Posterior cingulate gyrus (tissue), 11 donors: ENCODE measurements around the gene PRKCE.
"Not testable (repeated sequence)": the region's sequence is repeated elsewhere in the genome, so short reads cannot be mapped to it uniquely, and the experiment has no call there.

Experiments
- DNase-seq, 10 donors: peaks; one replicate each; pipeline versions ENCODE4 v3.0.0 to v3.0.0-alpha.2; 2020 to 2021; ENCODE audit warnings: mixed read lengths in 3 of 10
- intact Hi-C: fragments of 100-400 bp; cut with DNase I; formaldehyde crosslinking; loops from one replicate; pipeline ENCODE4 v1.15.1; 2023

PRKCE gene

DNA sequence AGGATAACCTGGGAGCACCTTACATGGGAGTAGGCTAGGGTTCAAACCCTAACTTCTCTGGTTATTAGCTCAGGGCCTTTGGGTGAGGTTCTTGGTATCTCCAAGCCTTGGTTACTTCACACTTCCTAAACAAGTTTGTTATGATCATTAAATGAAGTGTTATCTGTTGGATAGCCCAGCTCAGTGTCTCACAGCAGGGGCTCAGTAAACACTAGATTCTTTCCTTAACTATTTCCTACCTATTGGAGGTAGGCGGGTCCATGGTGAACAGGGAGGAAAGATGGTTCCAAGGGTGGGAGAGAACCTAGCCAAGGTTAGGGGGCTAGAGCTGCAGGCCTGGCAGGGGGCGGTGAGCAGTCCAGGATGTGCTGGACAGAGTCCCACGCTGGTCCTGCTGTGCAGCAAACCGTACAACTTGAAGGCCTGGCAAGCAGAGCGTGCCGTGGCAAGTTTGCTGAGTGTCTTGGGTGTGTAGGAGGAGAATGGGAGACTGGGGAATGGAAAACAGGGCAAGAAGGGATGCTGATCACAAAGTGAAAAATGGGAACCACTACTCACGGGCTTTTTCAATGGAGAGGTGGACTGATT, 259.1 kb downstream of the PRKCE start:
- peak in 1 of 10 donors; percentile 47 for DNase-seq
- intact Hi-C loops, result no loop called here

DNA sequence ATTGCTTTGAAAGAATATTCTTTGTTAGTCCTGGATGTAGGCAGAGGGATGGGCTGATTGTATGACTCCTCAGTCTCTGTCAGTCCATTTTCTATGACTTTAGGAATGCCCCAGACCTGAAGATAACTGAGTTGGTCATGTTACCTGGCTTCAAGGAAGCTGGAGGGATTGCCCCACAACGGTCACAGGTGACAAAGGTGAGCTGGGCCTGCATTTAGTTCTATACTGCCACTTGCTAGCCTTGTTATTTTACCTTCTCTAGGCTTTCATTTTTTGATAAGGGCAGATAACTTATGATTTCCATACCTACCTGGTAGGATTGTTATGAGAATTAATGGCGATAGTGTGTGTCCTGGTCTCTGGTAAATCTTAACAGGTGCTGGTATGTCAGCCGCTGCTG, 260.1 kb downstream of the PRKCE start:
- intact Hi-C loops, result no loop called here
- no peak for DNase-seq

DNA sequence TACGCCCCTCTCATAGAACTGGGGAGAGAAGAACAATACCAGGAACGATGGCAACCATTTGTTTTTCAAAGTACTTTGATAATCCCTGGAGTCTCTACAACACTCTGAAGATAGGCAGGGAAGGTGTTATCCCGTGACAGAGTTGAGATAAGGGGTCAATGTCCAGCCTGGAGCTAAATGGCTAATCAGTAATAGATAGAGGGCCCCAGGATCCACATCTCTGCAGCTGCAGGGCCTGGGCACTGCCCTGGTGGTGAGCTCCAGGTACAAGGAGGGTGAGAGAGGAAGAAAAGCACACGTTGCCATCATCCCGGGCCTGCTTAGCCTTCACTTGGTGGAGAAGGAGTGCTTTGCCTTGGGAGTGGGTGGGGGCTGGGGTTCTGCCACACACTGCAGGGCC, 260.6 kb downstream of the PRKCE start:
- intact Hi-C loops, result no loop called here
- no peak for DNase-seq

DNA sequence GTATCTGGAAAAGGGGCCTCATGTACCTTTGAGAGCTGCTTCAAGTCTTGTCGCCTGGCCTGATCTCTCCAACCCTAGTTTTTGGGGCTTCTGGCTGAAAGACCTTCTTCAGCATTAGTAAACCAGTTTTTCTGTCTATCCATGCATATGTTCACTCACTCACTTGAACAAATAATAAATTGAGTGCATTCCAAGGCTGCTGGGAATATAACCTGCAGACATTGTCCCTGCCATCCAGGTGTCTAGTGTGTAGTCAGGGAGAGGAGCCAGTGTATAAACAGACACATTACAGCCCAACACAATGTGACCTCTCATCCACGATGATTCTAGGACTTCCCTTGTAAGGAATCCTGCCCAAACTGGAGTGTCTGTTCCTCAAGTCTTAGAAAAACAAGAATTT, 262.1 kb downstream of the PRKCE start:
- DNase-seq, result no peak
- intact Hi-C loops, result no loop called here

DNA sequence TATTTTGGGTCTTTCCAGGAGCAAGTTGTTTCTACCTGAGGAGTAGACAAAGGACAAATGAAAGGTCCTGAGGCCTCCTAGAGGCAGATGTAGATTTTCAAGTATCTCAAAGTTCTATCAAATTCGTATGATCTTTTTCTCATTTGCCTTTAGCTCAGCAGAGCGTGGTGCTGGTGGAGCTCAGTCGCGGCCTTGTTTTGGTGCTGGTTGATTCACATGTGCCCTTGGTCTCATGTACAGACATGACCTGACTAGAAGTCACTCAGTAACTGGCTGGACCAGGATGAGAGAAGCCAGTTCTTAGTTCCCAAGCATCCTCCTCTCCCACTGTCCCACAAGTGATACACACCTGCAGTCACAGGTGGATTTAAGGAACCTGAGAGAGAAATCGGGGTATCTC, 264.0 kb downstream of the PRKCE start:
- no peak for DNase-seq
- intact Hi-C loops, result no loop called here

DNA sequence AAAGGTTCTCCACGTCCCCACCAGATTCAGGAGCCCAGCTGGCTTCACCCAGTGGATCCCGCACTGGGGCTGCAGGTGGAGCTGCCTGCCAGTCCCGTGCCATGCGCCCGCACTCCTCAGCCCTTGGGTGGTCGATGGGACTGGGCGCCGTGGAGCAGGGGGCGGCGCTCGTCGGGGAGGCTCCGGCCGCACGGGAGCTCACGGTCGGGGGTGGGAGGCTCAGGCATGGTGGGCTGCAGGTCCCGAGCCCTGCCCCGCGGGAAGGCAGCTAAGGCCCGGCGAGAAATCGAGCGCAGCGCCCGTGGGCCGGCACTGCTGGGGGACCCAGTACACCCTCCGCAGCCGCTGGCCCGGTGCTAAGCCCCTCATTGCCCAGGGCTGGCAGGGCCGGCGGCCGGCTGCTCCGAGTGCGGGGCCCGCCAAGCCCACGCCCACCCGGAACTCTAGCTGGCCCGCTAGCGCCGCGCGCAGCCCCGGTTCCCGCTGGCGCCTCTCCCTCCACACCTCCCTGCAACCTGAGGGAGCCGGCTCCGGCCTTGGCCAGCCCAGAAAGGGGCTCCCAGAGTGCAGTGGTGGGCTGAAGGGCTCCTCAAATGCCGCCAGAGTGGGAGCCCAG, 266.2 kb downstream of the PRKCE start:
- intact Hi-C loops, result not testable (repeated sequence)
- DNase-seq, result peak in 1 of 10 donors; percentile 88

DNA sequence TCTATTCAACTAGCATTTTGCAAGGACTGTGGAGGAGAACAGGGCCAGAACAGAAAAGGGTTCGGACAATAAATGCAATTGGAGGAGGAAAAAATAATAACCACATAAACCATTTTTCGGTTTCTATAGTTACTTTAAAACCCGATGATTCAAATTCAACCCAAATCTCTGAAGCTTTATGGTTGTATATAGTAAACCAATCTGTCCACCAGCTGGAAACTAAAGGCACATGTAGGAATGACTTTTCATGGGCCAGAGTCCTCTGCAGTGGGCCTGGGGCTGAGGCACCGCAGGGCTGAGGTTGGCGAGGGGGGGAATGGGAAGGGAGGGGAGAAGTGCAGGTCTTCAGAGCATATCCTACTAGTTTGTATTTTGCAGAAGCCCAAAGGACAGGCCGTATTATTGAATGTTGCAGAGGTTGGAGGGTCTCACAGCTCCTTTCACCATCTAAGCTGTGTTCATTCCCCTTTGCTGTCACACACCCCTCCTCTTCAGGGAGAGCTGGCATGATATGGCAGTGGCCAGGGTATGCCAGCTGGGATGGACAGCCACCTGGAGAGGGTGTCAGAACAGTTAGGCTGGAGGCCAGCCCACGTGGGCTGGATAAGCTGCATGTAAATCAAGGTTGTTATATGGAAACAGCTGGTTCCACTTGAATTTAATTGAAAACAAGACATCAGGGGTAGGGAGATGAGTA, 267.1 kb downstream of the PRKCE start:
- intact Hi-C loops, result no loop called here
- no peak for DNase-seq

DNA sequence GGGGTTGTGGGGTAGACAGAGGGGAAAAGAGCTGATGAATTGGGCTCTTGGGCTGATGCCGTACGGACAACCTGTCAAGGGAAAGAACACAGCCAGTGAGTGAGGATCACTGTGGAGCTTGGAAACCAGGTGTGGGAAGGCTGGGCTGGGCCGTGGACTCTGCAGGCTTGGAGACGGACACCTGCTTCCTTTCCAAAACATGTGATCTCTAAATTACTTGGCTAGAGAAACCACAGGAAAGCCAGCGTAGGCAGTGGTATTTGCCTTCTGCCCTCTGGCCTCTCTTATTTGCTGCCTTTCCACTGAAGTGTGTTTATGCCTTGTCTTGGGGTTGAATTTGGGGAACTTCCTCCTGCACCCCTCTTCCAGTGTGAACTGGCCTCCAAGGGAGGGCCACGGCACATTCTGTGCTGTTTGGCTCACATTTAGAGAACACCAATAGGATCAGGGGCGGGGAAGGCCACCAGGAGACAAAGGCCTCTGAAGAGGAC, 267.7 kb downstream of the PRKCE start:
- intact Hi-C loops, result no loop called here
- no peak for DNase-seq

DNA sequence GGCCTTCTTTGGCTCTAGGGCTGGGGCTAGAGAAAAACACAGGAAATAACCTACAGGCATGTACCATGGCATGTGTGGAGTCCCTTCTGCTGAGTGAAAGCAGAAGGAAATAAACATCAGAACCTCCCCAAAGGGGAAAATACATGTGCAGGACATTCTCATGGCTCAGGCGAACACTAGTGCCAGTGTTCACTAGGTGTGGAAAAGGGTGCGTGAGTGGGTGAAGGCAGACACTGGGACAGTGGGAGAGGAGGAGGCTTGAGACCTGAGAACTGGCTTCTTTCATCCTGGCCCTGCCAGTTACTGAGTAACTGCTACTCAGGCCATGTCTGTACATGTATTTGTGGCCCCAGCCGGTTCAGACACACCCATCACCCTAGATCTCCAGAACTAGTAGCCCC, 268.2 kb downstream of the PRKCE start:
- no peak for DNase-seq
- intact Hi-C loops, result no loop called here

DNA sequence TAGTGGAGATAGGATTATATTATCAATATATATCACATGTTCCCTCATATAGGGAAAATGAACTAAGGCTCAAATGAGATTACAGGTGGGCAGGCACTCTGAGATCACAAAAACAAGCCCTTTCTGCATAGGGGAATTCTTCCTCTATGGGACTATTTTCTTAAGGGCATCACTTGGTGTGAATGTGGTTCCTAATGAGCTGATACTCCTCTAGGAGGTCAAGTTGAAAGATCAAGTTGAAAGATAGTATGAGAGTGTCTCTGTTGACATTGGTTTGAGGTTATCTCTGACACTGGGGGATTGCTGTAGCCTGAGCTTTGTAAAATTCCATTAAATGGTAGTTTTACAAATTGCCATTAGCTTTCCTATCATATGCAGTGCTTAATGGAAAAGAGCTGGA, 270.4 kb downstream of the PRKCE start:
- no peak for DNase-seq
- intact Hi-C loops, result no loop called here

DNA sequence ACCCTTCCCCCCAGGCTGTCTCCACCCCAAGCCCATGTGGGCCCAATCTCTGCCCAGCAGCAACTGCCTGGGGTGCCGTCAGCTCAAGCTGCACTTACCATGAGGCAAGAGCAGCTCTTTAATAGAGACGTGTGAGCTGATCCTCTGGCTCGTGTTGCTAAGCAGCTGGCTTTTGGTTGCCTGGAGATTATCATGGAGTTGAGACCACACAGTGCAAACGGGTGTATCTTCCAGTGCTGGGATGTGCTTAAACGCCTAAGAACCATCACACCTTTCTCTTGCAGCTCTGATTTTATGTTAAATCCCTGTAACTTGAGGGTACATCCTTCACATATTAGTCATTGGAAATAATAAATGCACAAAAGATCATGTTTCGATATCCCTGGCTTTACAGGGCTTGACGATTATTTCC, 271.1 kb downstream of the PRKCE start:
- intact Hi-C loops, result no loop called here
- DNase-seq, result no peak

DNA sequence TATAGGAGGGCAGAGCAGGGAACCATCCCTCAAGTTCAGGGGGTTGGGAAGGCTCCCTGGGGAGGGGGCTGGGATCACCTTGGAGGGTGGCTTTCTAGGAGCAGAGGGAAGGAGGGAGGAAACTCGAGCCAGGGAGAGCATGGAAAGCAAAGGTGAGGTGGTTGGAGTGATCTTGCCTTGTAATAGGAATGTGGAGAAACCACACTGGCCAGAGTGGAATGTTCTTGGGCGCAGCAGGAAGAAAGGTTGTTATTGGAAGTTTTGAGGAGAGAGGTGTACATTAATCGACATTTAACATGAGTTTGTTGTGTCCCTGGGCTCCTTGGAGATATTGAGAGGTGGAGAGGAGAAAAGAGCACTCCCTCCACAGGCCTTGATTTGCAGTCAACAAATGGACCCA, 272.2 kb downstream of the PRKCE start:
- intact Hi-C loops, result no loop called here
- DNase-seq, result no peak

DNA sequence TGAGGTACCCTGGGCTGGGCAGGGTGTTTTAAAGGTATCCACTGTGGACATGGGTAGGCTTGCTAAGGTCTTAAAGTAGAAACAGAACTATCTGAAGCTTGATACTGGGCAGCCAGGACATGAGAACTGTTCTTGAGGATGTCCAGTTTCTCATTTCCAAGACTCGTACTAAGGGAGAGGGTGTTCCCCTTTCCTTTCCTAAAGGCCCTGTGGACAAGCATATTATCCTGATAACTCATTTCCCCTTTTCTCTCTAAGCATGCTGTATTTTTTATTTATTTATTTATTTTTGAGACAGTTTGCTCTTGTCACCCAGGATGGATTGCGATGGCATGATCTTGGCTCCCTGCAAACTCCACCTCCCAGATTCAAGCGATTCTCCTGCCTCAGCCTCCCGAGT, 273.6 kb downstream of the PRKCE start:
- intact Hi-C loops, result no loop called here
- no peak for DNase-seq

DNA sequence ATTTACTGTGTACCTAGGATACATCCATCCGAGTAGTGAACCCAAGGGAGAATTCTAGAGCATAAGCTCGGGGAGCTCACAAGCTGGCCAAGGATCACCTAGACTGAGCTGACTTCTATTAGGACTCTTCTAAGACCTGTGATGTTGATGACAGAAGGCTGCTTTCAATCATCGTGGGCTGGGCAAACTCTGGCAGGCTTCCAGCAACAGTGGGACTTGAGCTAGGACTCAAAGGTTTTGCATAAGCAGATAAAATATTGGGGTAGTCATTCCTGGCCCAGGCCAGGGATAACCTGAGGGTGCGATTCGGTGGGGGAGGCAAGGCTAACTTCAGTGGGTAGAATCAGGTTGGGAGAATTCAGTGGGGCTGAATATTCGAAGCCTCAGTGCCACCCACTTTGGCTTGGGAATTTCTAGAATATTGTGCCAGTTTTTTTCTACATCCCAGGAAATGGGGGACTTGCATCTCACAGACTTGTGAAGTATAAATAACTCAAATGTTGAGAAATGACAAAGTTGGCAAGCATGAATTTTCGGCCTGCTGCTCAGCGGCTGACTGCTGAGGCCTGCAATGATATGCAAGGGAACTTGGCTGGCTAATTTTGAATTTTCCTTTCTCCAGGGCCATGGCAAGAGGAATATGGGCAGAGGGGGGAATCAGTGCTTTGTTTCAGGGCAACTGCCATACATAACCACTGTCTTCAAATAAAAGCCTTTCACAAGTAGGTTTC, 274.3 kb downstream of the PRKCE start:
- DNase-seq, result peak in 1 of 10 donors; percentile 69
- intact Hi-C loops, result no loop called here

DNA sequence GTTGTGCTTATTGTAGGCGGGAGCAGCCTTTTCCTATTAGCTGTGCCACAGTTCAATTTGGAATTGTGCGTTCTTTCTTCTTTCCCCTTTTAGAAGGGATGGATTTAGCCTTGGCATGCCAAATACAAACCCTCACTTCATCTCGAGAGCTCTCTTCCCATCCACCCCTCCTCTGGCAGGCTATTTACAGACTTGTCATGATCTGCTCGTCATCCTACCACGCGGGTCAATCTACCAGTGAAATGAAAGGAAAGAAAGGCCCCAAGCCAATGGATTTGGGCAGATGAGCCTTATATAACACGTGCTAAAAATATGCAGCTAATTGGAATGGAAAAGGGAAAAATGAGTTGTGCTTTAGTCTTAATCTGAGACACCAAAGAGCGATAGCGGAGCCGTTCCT, 277.5 kb downstream of the PRKCE start:
- DNase-seq, result peak in 6 of 10 donors; percentile 60 to 90 (median 75)
- intact Hi-C loops, result no loop called here

DNA sequence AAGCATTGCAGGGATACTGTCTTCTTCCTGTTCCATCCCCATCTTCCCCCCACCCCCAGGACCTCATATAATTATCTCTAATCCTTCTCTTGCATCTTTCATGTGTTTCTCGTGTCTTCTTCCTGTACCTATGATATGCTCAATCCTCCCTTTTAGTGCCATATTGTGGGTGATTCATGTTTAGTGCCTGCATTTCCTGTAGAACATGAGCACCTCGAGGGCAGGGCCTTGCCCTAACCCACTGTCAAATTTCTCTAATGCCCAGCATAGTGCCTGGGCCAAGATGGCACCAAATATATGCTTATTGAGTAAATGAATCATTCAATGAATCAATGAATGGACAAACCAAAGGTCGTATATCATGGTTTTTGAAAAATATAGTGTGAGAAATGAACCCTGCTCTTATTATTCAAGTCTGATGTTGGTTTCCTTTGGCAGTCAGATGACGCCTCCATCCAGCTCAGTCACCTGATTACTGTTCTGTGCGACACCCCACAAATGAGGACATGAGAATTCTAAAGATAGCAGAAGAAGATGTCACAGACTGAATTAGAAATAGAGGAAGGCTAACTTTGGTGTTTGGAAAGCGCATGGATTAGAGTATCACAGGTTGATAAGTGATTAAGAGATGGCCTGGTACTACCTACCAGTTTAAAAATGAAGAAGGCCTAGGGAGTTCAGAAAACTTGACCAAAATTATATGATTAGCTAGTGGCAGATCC, 278.4 kb downstream of the PRKCE start:
- DNase-seq, result peak in 1 of 10 donors; percentile 24

DNA sequence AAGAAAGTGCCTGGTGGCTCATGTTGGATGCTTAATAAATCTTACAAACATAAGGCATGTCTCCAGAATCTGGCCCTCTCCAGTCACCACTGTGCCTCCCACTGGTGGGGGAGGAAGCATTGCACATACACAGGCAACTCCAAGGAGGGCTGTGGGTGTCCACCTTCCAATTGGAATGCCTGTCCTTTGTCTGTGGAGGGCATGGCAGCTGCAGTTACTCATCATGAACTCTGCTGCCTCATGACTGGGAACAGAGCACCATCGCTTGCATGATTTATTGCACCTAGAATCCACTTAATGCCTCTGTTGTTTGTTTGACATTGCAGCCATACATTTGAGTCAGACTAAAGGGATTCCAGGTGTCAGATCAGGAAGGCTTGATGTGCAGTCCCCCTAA, 278.9 kb downstream of the PRKCE start:
- no peak for DNase-seq
- intact Hi-C loops, result no loop called here

More for the DNA sequence above, 278.4 kb downstream of the PRKCE start:
- intact Hi-C loops, result no loop called here

DNA sequence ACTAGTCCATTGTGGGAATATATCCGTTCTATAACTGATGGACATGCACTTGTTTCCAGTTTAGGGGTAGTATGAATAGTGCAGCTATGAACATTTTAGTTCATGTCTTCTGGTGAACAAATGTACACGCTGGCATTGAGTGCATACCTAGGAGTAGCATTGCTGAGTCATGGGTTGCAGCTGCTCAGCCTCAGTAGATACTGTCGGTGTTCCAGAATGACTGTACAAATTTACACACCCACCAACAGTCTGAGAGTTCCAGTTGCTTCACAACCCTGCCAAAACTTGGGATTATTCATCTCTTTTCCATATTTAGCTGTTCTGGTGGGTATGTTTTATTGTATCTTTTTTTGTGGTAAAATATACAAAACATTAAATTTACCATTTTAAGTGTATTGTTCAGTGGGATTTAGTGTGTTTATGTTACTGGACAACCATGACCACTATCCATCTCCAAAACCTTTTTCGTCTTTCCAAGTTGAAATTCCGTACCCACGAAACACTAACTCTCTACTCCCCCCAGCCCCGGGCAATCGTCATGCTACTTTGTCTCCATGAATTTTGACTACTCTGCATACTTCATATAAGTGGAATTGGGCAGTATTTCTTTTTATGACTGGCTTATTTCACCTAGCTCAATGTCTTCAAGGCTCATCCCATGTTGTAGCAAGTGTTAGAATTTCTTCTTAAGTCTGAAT, 281.0 kb downstream of the PRKCE start:
- intact Hi-C loops, result no loop called here
- peak in 2 of 10 donors; percentile 26 to 27 for DNase-seq

DNA sequence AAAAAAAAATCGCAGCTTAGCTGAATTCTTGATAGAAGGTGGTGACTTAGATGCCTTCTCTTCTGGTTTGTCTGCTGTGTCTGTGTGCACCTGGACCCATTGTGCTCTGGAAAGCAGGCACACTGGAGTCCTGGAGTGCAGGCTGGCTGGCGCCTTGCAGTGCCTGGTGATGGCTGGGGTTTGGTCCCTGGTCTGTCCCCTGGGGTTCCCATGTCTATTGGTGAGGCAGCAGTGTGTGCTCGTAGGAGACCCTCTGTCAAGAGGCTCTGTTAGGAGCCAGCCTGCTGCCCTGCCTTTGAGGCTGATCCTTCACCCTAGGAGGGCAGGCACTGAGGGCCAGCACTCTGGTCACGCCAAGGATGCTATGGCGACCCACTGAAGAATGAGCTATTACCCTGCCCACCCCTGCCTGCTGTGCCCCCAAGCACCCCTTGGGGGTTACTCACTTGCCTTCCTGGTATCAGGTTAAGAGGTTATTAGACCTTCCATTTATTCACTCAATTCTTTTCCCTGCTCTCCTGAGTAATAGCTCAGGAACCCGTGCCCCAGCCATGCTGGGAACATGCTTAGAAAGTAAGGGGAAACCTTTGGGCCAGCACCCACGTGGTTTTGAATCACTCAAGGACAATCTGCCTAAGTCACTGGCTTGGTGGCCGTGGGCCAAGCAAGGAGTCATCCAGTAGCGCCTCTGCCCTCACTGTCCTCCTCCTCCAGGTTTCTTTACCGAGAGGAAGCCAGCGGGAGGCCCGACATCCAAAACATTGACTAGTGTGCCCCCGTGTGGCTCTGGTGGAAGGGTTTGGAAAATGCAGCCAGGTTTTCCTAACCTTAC, 284.5 kb downstream of the PRKCE start:
- intact Hi-C loops, result loop anchor here (1.0 to 2.0 kb wide), 2 partner anchors 157 to 293 kb away; no protein-coding TSS in a partner anchor
- peak; percentile 63 to 96 (median 81) for DNase-seq
